GM19395 (cell line): ENCODE data around the gene TRIM2.
A peak's percentile ranks its signal among the peaks of the same experiment; 100 is the strongest.

Source experiments
- ATAC-seq: cut with Tn5 transposase; IDR thresholded peaks from one replicate; pipeline ENCODE4 v1.9.1; 2021; ENCODE audit warnings: mild to moderate bottlenecking, moderate library complexity; ENCODE audit not compliant: unreplicated experiment

The TRIM2 gene

DNA sequence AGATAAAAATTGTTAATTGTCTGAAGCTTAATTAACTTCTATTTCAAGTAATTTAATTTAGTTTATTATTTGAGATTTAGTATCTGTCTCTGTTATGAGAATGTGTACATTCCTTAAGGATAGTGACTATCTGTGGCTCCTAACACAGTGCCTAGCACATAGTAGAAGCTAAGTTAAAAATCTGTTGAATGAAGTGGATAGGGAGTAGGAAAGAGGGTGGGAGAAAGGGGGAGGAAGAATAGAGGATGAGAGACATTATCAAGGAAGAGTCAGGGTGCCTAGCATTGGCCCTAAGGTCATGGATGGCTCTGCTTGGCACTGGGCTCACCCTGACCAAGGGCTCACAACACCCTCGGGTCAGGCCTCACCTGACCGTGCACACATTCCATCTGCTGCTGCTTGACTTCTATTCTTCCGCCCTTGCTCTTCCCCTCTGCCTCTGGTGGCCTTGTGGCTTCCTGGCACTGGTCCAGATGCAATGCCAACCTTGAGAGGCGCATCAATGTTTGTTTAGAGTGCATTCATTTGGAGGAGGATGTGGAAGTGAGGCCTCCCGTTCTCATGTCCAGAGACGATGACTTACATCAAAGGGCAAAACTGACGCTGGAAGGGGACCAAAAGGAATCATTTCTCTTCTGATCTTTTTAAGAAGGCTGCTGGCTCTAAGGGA lies 42.3 kb downstream of the TRIM2 start:
- no peak for ATAC-seq

DNA sequence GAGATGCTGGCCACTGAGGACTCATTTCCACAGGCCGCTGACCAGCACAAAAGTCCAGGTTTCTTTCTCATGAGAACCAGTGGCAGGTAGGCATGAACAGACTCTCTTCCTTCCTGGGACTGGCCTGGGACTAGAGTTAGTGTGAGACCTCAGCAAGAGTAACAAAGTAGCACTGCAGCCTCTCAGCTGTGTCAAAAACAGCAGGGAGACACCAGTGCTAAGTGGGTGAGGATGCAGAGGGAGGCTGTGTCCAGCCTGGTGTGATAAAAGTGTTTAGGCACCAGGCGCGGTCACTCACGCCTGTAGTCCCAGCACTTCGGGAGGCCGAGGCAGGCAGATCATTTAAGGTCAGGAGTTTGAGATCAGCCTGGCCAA lies 42.9 kb downstream of the TRIM2 start:
- no peak for ATAC-seq

DNA sequence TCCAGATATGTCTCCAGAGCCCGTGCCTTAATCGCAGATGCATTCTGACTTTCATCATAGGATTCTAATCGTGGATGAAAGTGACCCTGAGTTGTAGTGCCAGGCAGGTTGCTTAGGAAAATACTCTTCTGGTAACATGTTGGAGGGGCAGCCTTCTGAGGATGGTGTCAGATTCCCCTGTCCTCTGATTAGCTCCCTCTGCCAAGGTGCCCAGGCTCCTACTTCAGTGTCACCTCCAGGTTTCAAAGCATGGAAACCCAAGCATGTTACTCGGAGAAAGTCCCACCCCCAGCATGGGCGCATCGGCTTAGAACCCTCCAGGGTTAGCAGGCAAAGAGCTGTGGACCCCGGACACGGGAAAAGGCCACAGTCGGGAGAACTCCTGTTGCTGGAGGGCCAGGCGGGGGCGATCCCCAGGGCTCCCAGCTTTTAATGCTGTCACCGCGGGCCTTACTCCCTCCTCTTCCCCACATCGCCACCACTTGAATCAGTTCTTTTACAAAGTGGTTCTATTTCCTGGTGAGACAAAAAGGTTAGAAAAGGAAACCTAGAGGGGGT lies 44.5 kb downstream of the TRIM2 start:
- no peak for ATAC-seq

DNA sequence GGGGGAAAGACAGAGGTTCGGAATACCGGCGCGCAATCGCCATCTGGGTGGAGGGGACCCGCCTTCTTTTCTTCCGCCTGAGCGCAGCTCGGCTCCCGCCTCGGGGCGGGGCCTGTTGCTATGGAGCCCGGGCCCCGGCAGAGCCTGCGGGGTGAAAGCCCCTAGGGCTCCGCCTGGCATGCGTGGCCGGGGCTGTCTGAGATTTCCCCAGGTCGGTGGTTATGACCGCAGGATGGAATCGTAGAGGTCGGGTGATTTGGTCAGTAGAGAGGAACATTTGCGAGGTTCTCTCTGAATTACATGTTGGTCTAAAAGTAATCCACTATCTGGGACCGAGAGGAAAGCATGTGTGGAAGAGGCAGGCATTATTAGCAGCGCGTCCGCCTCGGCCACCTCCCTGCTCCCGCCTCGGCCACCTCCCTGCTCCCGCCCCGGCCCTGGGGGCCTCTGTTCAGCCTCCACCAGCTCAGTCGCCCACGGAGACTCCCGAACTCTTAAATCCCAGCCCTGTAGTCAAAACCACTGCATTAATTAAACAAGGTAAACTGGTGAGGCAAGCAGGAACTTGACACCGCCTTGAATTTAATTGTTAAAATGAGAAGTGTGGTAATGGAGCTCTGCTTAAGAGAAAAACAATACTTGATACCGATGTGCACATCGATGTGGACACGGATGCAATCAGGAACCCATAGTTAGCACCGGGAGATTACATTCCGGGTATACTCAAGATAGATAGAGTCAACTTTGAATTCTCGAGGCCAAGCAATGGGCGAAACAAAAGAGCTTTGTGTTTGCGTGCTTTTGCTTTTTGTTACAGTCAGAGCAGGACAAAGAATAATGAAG lies 45.2 kb downstream of the TRIM2 start:
- ATAC-seq, result peak; percentile 97

DNA sequence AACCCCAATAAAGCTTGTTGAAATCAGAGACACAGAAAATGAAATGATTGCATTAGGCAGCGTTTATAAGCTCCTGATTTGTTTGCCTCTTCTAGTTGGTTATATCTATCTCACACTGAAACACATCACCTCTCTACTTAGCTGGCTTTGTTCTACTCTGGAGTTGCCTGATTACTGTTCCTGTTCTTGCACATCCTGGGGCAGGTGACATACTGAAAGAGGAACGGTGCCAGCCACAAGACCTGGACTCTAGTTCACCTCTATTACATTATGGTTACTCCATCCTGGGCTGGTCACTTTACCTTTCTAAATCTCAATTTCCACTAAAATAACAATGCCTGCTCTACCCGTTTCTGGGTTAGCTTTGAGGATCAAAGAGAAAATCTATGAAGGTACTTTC lies 47.9 kb downstream of the TRIM2 start:
- ATAC-seq, result peak; percentile 31

DNA sequence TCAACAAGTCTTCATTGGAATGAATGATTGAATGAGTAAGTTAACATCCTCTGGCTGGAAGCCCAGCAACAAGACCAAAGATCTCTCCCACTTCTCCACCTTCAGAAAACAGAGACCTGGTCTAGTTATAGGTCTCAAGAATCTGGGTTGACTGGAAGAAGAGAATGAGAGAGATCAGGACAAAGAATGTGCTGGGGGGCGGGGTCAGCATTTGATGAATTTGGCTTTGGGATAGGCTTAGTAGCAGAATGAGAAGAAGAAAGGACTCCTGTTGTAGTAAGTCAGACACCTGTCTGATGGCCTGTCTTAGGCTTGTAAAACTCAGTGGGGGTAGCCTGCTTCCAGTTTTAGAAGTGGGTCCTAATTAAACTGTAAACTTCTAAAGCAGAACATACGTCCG lies 51.0 kb downstream of the TRIM2 start:
- no peak for ATAC-seq

DNA sequence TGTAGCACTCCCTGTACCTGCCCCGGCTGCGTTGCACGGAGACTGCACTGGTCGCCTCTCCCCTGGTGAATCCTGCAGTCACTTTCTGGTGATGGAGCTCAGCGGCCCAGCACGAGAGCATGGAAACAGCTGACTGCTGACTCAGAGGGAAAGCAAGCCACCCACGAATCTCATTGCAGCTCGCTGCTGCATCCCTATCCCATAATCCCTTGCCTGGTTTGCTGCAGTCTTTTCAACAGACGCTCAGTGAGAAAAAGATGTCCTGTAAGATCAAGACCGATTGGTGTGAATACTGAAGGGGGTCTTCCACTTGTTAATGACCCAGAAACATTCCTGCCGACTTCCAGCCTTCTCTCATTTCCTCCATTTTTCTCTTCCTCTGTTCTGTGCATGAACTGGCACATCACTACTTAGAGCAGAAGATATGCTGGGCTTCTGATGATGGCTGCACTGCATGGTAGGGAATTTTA lies 52.9 kb downstream of the TRIM2 start:
- ATAC-seq, result peak; percentile 86

DNA sequence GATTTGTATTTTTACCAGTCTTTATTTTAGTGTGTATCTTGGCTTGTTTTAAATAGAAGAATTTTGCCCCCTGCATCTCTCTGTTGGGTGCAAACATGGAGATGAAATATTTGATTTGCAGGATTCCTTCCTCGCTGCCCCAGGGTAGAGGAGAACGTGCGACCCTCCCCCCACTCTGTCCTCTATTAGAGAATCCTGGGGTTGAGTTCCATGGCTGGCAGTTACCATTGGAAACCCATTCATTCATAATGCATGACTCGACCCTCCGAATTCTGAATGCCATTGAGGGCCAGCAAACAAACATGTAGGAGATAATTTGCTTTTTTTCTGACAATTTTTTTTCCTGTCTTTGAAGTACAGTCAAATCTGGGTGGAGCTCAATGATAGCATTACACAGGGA lies 53.7 kb downstream of the TRIM2 start:
- ATAC-seq, result no peak

DNA sequence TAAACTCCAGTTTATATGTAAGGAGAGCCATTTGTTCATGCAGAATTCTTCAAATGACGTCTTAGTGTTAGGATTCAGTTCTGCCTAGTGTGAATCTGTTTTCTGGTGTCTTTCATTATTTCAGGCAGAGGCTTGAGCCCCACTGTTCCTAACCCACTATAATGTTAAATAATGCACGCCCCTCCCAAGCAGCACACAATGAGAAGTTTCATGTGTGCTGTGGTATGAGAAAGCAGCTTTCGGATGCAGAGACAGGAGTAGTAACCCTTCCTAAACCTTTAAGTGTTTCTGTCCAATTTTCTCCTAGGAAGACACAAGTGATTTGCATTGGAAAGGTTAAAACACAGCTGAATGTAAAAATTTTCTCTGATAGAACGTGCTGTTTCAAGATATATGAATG lies 54.5 kb downstream of the TRIM2 start:
- ATAC-seq, result no peak

DNA sequence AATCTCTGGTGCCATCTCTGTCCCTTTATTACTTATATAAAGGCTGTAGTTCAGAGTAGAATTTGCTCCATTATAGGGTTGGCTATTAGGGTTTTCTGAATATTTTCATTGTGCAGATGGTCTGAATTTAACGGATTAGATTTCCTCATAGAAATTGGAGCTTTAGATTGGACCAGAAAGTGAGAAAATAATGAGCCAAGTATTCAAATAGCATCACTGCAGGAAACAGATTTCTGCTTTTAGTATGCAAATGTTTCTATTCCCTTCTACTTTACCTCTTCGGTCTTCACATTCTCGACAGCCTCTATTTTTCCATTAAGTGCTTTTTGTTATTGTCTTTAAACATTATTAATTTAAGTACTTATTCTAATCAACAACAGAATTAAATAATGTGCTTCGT lies 55.4 kb downstream of the TRIM2 start:
- no peak for ATAC-seq

DNA sequence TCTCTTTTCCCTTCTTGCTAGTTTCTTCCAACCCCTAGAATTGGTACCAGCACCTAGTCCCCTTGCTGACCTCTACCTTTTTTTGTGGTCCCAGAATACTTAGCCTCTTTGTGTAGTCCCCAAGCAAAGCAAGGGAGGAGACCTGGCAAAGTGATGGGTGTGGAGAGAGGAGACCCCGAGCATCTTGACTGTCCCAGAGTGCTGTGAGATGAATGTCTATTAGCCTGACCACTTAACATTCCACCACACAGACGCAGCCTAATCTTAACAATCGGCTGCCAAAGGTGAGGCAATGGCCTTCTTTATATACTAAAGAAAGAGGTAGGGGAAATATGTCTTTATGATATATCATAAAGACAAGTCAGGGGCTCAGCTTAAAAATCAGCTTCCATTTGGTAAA lies 55.9 kb downstream of the TRIM2 start:
- no peak for ATAC-seq

DNA sequence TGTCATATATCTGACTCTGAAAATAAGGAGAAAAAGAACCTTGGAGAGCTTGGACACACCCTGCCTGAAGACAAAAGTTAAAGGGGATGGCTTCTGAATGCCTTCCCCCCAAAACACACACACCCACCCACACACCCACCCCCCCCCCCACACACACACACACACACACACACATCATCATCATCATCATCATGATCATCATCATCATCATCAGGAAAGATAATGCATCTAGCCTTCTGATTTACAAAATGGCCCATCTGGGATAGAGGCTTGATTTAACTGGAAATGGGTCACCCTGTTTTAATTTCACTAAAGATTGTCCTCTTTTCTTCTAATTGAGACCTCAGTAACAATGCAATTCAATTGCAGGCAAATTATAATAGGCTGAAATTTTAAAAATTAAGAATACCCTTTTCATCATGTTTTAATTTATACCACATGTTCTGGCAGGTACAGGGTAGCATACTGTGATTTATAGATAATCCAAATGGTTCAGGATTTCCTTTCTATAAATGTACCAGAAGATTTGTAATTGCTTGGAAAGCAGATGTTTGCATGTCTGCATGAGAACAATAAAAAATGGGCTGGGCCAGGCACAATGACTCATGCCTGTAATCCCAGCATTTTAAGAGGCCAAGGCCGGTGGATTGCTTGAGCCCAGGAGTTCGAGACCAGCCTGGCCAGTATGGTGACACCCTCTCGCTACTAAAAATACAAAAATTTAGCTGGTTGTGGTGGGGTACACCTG lies 56.5 kb downstream of the TRIM2 start:
- no peak for ATAC-seq

DNA sequence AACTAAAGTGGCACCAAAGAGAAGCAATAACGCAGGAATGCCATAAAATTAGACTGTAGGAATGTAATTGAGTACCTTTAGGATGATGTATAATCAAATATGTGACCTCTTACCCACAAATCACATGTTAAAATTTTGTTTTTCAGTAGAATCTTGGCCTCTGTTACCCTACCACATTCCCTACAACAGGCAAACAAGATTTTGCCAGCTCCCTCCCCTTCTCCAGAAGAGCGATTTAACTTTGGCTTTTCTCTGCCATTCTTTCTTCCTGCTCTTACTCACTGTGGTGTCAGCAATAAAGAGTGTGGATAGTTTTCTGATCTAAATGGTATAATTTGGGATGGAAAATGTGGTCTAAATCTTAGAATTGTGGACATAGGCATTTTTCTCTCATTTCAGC lies 57.2 kb downstream of the TRIM2 start:
- ATAC-seq, result no peak

DNA sequence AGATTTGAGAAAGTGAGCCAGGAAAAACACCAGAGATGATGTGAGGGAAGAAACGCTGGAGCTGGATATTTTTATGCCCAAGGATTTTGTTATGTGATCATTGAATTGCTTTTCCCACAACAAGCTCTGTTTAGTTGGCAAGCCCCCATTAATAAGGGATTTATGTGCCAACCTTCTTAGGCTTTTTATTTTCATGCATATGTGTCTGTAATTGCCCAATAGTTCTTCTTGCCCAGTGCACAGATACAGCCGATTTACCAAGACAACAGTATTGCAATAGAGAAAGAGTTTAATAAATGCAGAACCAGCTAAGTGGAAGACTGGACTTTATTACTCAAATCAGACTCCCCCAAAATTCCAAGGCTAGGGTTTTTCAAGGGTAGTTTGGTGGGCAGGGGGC lies 57.7 kb downstream of the TRIM2 start:
- no peak for ATAC-seq

DNA sequence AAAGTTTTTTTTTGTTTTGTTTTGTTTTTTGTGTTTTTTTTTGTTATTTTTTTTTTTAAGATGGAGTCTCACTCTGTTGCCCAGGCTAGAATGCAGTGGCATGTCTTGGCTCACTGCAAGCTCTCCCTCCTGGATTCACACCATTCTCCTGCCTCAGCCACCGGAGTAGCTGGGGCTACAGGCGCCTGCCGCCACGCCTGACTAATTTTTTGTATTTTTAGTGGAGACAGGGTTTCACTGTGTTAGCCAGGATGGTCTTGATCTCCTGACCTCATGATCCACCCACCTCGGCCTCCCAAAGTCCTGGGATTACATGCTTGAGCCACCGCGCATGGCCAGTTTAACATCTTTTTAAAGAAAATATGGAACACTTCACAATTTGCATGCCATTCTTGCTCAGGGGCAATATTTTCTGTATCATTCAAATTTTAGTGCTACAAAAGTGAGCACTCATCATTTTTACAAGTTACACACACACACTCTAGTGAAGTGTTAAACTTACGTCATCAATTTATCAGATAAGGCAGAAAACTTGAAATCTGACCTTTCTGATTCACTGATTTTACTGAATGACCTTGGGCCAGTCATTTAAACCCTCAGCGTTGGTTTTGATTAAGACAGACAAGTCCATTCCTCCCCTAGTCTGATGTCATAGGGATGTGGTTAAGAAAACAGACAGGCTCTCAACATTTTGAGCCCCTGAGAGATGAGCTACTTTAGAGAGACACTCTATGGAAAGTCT lies 61.2 kb downstream of the TRIM2 start:
- ATAC-seq, result no peak

DNA sequence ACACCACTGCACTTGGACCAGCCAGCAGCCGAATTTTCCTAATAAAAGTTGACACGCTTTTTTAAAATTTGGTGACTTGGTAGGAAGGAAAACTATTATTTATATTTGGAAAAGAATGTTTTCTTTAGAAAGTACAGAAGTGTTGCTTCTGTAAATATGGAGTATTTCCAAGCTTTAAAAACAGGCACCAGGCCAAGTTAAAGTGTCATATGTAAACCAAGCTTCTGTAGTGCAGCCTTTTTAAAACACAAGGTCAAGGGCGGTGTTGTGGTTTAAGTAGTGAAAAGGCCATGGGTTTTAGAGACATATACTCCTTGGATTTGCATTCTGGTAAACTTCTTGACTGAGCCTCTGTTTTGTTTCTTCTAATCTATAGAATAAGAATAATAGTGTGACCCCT lies 62.7 kb downstream of the TRIM2 start:
- ATAC-seq, result no peak

DNA sequence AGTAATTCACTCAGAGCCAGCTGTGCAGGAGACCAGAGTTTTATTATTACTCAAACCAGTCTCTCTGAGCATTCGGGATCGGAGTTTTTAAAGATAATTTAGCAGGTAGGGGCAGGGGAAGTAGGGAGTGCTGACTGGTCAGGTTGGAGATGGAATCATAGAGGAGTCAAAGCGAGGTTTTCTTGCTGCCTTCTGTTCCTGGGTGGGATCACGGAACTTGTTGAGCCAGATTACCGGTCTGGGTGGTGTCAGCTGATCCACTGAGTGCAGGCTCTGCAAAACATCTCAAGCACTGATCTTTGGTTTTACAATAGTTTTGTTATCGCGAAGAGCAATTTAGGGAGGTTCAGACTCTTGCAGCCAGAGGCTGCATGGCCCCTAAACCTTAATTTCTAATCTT lies 63.6 kb downstream of the TRIM2 start:
- ATAC-seq, result no peak

DNA sequence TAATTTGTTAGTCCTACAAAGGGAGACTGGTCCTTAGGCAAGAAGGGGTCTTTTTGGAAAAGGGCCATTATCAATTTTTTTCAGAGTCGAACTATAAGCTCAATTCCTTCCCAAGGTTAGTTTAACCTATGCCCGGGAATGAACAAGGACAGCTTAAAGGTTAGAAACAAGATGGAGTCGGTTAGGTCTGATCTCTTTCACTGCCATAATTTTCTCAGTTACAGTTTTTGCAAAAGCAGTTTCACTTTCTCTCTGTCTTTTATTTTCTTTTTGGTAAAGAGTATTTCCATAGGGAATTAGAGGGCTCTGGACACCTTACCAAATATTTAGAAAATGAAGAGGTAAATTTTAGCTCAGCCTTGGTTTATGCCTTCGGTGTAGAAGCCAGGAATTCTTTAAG lies 64.1 kb downstream of the TRIM2 start:
- no peak for ATAC-seq

DNA sequence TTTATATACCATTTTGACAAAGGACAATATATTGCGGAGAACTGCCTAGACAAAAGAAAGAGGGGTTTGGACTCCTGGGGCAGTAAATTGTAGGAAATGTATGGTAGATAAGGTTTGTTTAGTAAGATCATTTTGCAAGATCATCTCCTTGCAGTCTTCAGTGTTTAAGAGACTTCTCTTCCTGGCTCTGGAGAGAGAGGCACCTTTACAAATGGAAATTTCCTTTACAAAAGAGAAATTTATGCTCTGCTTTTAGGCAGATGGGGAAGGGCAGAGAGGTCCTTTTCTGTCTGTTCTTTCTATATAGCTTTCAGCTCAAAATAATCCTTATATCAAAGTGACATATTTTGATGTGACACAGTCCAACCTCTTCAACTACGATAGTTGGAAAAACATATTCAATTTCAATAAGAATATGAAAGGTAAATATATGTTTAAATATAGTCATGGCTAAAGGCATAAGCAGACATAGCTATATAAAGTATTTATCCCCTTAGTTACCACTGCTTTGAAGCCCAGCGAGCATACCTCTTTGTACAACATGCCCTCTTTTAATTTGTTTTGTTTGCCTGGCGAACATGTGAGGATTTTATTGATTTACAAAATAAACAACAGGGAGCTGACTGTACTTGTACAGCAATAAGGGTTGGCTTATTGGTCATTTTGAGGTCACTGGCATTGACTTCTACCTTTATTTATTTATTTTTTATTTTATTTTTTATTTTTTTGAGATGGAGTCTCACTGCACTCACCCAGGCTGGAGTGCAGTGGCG lies 65.2 kb downstream of the TRIM2 start:
- ATAC-seq, result no peak

DNA sequence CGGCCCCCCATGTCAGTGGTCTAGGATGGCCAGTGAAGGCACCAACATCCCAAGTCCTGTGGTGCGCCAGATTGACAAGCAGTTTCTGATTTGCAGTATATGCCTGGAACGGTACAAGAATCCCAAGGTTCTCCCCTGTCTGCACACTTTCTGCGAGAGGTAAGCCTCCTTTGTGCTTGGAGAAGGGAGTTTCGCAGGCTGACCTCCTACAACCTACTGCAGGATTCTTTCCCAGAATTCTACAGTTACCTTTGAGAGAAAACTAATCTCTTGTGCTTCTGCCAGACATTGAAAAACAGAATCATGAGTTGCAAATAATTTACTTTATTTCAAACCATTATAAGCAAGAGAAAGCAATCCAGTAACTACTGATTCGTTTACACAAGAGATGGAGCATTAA lies 66.1 kb downstream of the TRIM2 start:
- ATAC-seq, result no peak
